Loucy (cell line): Measurements from ENCODE around the gene CELA2B.
"Not testable (repeated sequence)": the region's sequence is repeated elsewhere in the genome, so short reads cannot be mapped to it uniquely, and the experiment has no call there.

Experiments used
- H2AFZ ChIP-seq: fragments of 200-600 bp; sonication (generic); 2 replicates; pipeline ENCODE4 v1.6.0; 2016; ENCODE audit warnings: antibody characterized with exemption, mild to moderate bottlenecking, low read length, moderate library complexity
- H3F3A ChIP-seq: fragments of 200-600 bp; 2 replicates; pipeline ENCODE4 v1.6.0; 2016; ENCODE audit warnings: antibody characterized with exemption, low read depth, mild to moderate bottlenecking
- H3K27me3 ChIP-seq: fragments of 200-600 bp; sonication (generic); 2 replicates; pipeline ENCODE4 v1.6.1; 2014; ENCODE audit warnings: low read length, mild to moderate bottlenecking; ENCODE audit not compliant: insufficient read depth, poor library complexity, severe bottlenecking
- H3K36me3 ChIP-seq: fragments of 200-600 bp; sonication (generic); 2 replicates; pipeline ENCODE4 v1.6.1; 2016; ENCODE audit warnings: low read length; ENCODE audit not compliant: insufficient read depth
- H3K4me1 ChIP-seq: fragments of 200-600 bp; sonication (generic); 2 replicates; pipeline ENCODE4 v1.5.1; 2014; ENCODE audit warnings: low read length, mild to moderate bottlenecking; ENCODE audit not compliant: insufficient read depth, poor library complexity, severe bottlenecking
- H3K4me2 ChIP-seq: fragments of 200-600 bp; sonication (generic); 2 replicates; pipeline ENCODE4 v1.6.0; 2014; ENCODE audit warnings: antibody characterized with exemption, low read length, low read depth, mild to moderate bottlenecking; ENCODE audit not compliant: poor library complexity, severe bottlenecking
- H3K4me3 ChIP-seq: fragments of 200-600 bp; sonication (generic); 2 replicates; pipeline ENCODE4 v1.5.1; 2014; ENCODE audit warnings: low read length, mild to moderate bottlenecking, mixed read lengths; ENCODE audit not compliant: poor library complexity, severe bottlenecking
- H3K79me2 ChIP-seq: fragments of 200-600 bp; sonication (generic); 2 replicates; pipeline ENCODE4 v1.6.1; 2014; ENCODE audit warnings: low read length; ENCODE audit not compliant: insufficient read depth
- H3K9ac ChIP-seq: fragments of 200-600 bp; sonication (generic); 2 replicates; pipeline ENCODE4 v1.6.0; 2014; ENCODE audit warnings: mild to moderate bottlenecking, low read depth, low read length, moderate library complexity; ENCODE audit not compliant: poor library complexity, severe bottlenecking
- H3K9me2 ChIP-seq: fragments of 200-600 bp; sonication (generic); replicated peaks from 2 replicates; pipeline ENCODE4 v1.6.1; 2016; ENCODE audit warnings: low read depth, low read length, mixed read lengths
- H3K9me3 ChIP-seq: fragments of 200-600 bp; sonication (generic); 2 replicates; pipeline ENCODE4 v1.6.1; 2014; ENCODE audit warnings: mild to moderate bottlenecking, antibody characterized with exemption, low read length, low read depth; ENCODE audit not compliant: insufficient read depth
- H4K20me1 ChIP-seq: fragments of 200-600 bp; sonication (generic); 2 replicates; pipeline ENCODE4 v1.6.0; 2014; ENCODE audit warnings: antibody characterized with exemption, low read length, mild to moderate bottlenecking; ENCODE audit not compliant: insufficient read depth, poor library complexity, severe bottlenecking
- EZH2phosphoT487 ChIP-seq: fragments of 200-600 bp; IDR thresholded peaks from 2 replicates; pipeline ENCODE4 v1.6.1; 2018; ENCODE audit warnings: antibody characterized with exemption, mild to moderate bottlenecking, moderate library complexity, borderline replicate concordance
- TF ChIP-seq, protein P1 (sequence below): fragments of 200-600 bp; sonication (generic); conservative IDR thresholded peaks from 2 replicates; pipeline ENCODE4 v1.5.1; 2014; ENCODE audit warnings: mild to moderate bottlenecking, antibody characterized with exemption, low read length

Gene CELA2B

DNA sequence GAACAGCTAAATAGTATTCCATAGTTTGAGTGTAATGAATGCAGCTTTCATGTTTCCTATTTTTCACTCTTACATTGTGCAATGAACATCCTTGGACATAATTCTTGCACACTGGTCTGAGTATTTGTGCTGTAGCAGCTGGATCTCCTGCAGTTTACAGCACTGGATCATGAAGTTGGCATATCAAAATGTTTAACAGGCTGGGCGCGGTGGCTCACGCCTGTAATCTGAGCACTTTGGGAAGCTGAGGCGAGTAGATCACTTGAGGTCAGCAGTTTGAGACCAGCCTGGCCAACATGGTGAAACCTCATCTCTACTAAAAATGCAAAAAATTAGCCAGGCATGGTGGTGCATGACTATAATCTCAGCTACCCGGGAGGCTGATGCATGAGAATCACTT is 4.8 kb upstream of the CELA2B start:
- not testable (repeated sequence) for H3K4me3 ChIP-seq, H2AFZ ChIP-seq, H3K79me2 ChIP-seq, H3K9me3 ChIP-seq, H4K20me1 ChIP-seq, H3K36me3 ChIP-seq, H3F3A ChIP-seq, H3K9me2 ChIP-seq, H3K27me3 ChIP-seq, H3K9ac ChIP-seq
- Histone ChIP-seq H3K4me2 (peak overlapping the region; percentile 69), H3K4me1 (peaks cover 19% of the 10 kb centered on the region)

DNA sequence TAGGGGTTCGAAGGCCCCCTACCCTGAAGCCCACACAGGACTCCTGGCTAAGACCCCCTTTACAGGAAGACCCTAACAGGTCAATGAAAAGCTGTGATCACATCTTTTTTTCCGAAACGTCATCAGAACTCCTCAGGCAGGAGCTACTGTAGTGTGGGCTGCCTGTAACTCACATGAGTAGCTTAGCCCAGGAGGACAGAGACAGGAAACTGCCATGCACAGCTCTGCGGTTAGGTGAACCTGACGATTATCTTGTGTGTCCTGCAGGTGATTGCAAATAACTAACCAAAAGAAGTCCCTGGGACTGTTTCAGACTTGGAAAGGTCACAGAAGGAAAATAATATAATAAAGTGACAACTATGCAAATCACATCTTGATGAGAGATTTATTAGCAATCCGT is 4.2 kb upstream of the CELA2B start:
- not testable (repeated sequence) for H3K9me3 ChIP-seq, H3K79me2 ChIP-seq, H3F3A ChIP-seq, H4K20me1 ChIP-seq, H3K9me2 ChIP-seq, H3K27me3 ChIP-seq, H3K36me3 ChIP-seq, H2AFZ ChIP-seq
- peak overlapping the region; percentile 37 for H3K4me3 ChIP-seq
- H3K9ac ChIP-seq: peak overlapping the region; percentile 1
- peaks cover 19% of the 10 kb centered on the region for H3K4me1 ChIP-seq
- H3K4me2 ChIP-seq: peak overlapping the region; percentile 69

DNA sequence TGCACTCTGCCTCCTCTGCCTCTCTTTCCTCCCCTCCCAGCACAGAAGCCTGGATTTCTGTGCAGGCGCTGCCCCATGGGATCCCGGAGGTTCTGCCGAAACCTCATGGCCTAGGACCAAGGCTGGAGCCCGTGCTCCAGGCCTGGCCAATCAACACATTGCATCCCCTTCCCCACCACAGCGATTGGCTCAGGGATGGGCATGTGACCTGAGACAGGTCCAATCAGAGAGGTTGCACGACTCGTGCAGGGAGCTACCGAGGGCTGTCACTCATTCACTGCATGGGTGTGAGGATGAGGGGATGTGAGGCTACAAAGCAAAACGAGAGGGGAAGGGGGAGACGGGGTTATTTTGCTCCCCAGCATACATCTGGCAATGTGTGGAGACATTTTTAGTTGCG is 3.3 kb upstream of the CELA2B start:
- H3K27me3 ChIP-seq: no peaks in the 10 kb centered on the region
- H3K9ac ChIP-seq: peak overlapping the region; percentile 1
- H3K4me3 ChIP-seq: no peak overlapping the region
- peaks cover 19% of the 10 kb centered on the region for H3K4me1 ChIP-seq
- no peaks in the 10 kb centered on the region for H4K20me1 ChIP-seq
- TF ChIP-seq, protein P1, sequence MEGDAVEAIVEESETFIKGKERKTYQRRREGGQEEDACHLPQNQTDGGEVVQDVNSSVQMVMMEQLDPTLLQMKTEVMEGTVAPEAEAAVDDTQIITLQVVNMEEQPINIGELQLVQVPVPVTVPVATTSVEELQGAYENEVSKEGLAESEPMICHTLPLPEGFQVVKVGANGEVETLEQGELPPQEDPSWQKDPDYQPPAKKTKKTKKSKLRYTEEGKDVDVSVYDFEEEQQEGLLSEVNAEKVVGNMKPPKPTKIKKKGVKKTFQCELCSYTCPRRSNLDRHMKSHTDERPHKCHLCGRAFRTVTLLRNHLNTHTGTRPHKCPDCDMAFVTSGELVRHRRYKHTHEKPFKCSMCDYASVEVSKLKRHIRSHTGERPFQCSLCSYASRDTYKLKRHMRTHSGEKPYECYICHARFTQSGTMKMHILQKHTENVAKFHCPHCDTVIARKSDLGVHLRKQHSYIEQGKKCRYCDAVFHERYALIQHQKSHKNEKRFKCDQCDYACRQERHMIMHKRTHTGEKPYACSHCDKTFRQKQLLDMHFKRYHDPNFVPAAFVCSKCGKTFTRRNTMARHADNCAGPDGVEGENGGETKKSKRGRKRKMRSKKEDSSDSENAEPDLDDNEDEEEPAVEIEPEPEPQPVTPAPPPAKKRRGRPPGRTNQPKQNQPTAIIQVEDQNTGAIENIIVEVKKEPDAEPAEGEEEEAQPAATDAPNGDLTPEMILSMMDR: no peak
- TF ChIP-seq EZH2phosphoT487: no peak
- H3K4me2 ChIP-seq: peak overlapping the region; percentile 69
- 0 out of 2 replicates have a peak overlapping the region, but pooled peaks have one; percentile 37 for H2AFZ ChIP-seq
- H3K9me2 ChIP-seq: no peaks in the 10 kb centered on the region
- no peaks in the 10 kb centered on the region for H3K9me3 ChIP-seq
- H3K79me2 ChIP-seq: no peaks in the 10 kb centered on the region
- no peaks in the 10 kb centered on the region for H3K36me3 ChIP-seq
- H3F3A ChIP-seq: no peaks in the 10 kb centered on the region

GRCh38 chr1:15476927-15477326 is 1.0 kb downstream of the CELA2B start:
- Histone ChIP-seq H3K9me3 (no peaks in the 10 kb centered on the region), H4K20me1 (no peaks in the 10 kb centered on the region), H3K36me3 (no peaks in the 10 kb centered on the region), H3F3A (no peaks in the 10 kb centered on the region), H3K4me1 (peaks cover 9% of the 10 kb centered on the region), H2AFZ (no peak overlapping the region), H3K27me3 (no peaks in the 10 kb centered on the region), H3K9ac (no peak overlapping the region), H3K4me2 (no peak overlapping the region), H3K9me2 (no peaks in the 10 kb centered on the region), H3K79me2 (no peaks in the 10 kb centered on the region), H3K4me3 (no peak overlapping the region)
- TF ChIP-seq, protein P1: no peak
- no peak for TF ChIP-seq EZH2phosphoT487
